GM12878 (cell line): ENCODE results near the gene ZNF81. TPM values are rescaled to one million over a fixed set of nuclear protein-coding genes. Genes with fewer than 3 reads are reported as not detected.
A peak's percentile ranks its signal among the peaks of the same experiment; 100 is the strongest.
"Not testable (repeated sequence)": the region's sequence is repeated elsewhere in the genome, so short reads cannot be mapped to it uniquely, and the experiment has no call there.

ENCODE experiments used
- ATAC-seq: fragments of 200-7000 bp; cut with Tn5 transposase; 3 replicates; pipeline ENCODE4 v1.9.1; 2020; ENCODE audit warnings: mild to moderate bottlenecking, moderate library complexity
- BruUV-seq: library from RNA; stranded (reverse); fragments of 400-500 nt; replicated peaks from 2 replicates; lab custom pipeline; 2021; lab: Mats Ljungman, UMichigan
- CTCF ChIA-PET: fragments of 300-600 bp; sonication (Branson Sonifier 250); formaldehyde crosslinking; extraction: SDS; loops from one replicate; lab custom pipeline; 2021; ENCODE audit warnings: inconsistent platforms; lab: Yijun Ruan, JAX
- POLR2A ChIA-PET: fragments of 350-600 bp; formaldehyde crosslinking; extraction: SDS; loops from one replicate; lab custom pipeline; 2021; ENCODE audit warnings: inconsistent platforms; lab: Charles Lee
- RAD21 ChIA-PET: fragments of 300-600 bp; sonication (Branson Sonifier 250); formaldehyde crosslinking; loops from one replicate; lab custom pipeline; 2023; ENCODE audit warnings: antibody characterized with exemption; ENCODE audit not compliant: unreplicated experiment; lab: Charles Lee
- SMC1A ChIA-PET: fragments of 300-600 bp; sonication (Branson Sonifier 250); formaldehyde crosslinking; loops from one replicate; lab custom pipeline; 2023; ENCODE audit not compliant: unreplicated experiment, uncharacterized antibody; lab: Charles Lee
- DNase-seq: peaks from one replicate; pipeline ENCODE4 v3.0.0-alpha.2; 2011; ENCODE audit warnings: low read depth, low spot score
- FAIRE-seq: peaks from 3 replicates; lab custom pipeline; 2011; peaks lifted over from hg19 to GRCh38; lab: Jason Lieb, UNC
- H2AFZ ChIP-seq: 2 replicates; pipeline ENCODE4 v1.6.0; 2011; ENCODE audit warnings: low read depth, low read length, control low read depth; ENCODE audit not compliant: control insufficient read depth
- H3K27ac ChIP-seq: 2 replicates; pipeline ENCODE4 v1.5.1; 2011; ENCODE audit warnings: control low read depth; ENCODE audit not compliant: control insufficient read depth, insufficient read depth
- H3K27me3 ChIP-seq, 2 experiments: replicated peaks in 1 of 2; 2 replicates each; pipeline versions ENCODE4 v1.6.0 to v1.6.1; 2011; ENCODE audit warnings: low read length in 1 of 2; ENCODE audit not compliant: control insufficient read depth in 2 of 2, insufficient read depth in 2 of 2
- H3K36me3 ChIP-seq, 2 experiments: 2 replicates each; pipeline ENCODE4 v1.5.1; 2011; ENCODE audit warnings: low read length in 1 of 2; ENCODE audit not compliant: control insufficient read depth in 2 of 2, insufficient read depth in 2 of 2
- H3K4me1 ChIP-seq: 2 replicates; pipeline ENCODE4 v1.6.1; 2011; ENCODE audit warnings: mild to moderate bottlenecking, low read length, moderate library complexity, mixed read lengths; ENCODE audit not compliant: control insufficient read depth, insufficient read depth
- H3K4me2 ChIP-seq: 2 replicates; pipeline ENCODE4 v1.6.0; 2011; ENCODE audit warnings: control low read depth; ENCODE audit not compliant: control insufficient read depth, insufficient read depth
- H3K4me3 ChIP-seq: fragments of 200-600 bp; sonication (generic); 2 replicates; pipeline ENCODE4 v1.5.1; 2016
- H3K79me2 ChIP-seq: 2 replicates; pipeline ENCODE4 v1.6.0; 2011; ENCODE audit warnings: low read length; ENCODE audit not compliant: control insufficient read depth, insufficient read depth
- H3K9ac ChIP-seq: 2 replicates; pipeline ENCODE4 v1.8.0; 2011; ENCODE audit warnings: low read length, control low read depth, mixed read lengths; ENCODE audit not compliant: control insufficient read depth, insufficient read depth
- H3K9me3 ChIP-seq: replicated peaks from 3 replicates; pipeline ENCODE4 v1.5.1; 2011; ENCODE audit warnings: mild to moderate bottlenecking, low read length; ENCODE audit not compliant: control insufficient read depth, insufficient read depth
- H4K20me1 ChIP-seq: 2 replicates; pipeline ENCODE4 v1.6.0; 2011; ENCODE audit not compliant: control insufficient read depth, insufficient read depth
- ATF7 ChIP-seq: fragments of 450-650 bp; IDR thresholded peaks from 2 replicates; pipeline ENCODE4 v1.6.1; 2016; ENCODE audit warnings: low read depth, mild to moderate bottlenecking
- BHLHE40 ChIP-seq, 2 experiments: fragments of 450-650 bp in 1 of 2; IDR thresholded peaks; 2 replicates each; pipeline ENCODE4 v1.6.1; 2011 to 2017; ENCODE audit warnings: low read depth in 2 of 2, borderline replicate concordance in 1 of 2, improper control_type of control experiment in 1 of 2, low read length in 1 of 2, mild to moderate bottlenecking in 1 of 2
- IRF4 ChIP-seq: IDR thresholded peaks from 2 replicates; pipeline ENCODE4 v1.6.1; 2011; ENCODE audit warnings: low read depth, low read length
- MEF2B ChIP-seq: fragments of 450-650 bp; IDR thresholded peaks from 2 replicates; pipeline ENCODE4 v1.6.1; 2018; ENCODE audit warnings: mild to moderate bottlenecking, moderate library complexity; ENCODE audit not compliant: partially characterized antibody, poor library complexity, severe bottlenecking
- MTA2 ChIP-seq: fragments of 450-650 bp; IDR thresholded peaks from 2 replicates; pipeline ENCODE4 v1.6.1; 2016; ENCODE audit warnings: low read depth, mild to moderate bottlenecking, moderate library complexity
- POLR2AphosphoS5 ChIP-seq: IDR thresholded peaks from 2 replicates; pipeline ENCODE4 v1.6.1; 2011; ENCODE audit warnings: mild to moderate bottlenecking, low read length, inconsistent platforms
- RAD51 ChIP-seq: fragments of 450-650 bp; IDR thresholded peaks from 2 replicates; pipeline ENCODE4 v1.6.1; 2016; ENCODE audit warnings: moderate library complexity, mild to moderate bottlenecking, inconsistent platforms
- WGBS: methylation state at CpG from one replicate; pipeline ENCODE4 v1.1.6; 2016; ENCODE audit warnings: low lambda C conversion rate; ENCODE audit not compliant: insufficient replicate concordance, insufficient coverage; ENCODE audit errors: missing lambda C conversion rate; 5-methylcytosine and 5-hydroxymethylcytosine counted together
- in situ Hi-C: fragments of 300-500 bp; cut with MboI; formaldehyde crosslinking; loops from 9 replicates; pipeline ENCODE4 v1.14.3; 2018; ENCODE audit warnings: mixed read lengths
- intact Hi-C: fragments of 100-400 bp; cut with micrococcal nuclease; formaldehyde crosslinking; loops from one replicate; pipeline ENCODE4 v1.14.2; 2022; ENCODE audit not compliant: unreplicated experiment
- polyA plus RNA-seq, 11 experiments: library from polyadenylated mRNA; depleted of rRNA in 4 of 11; unstranded in 6 of 11; stranded (reverse) in 5 of 11; fragments of >200 nt; fragmentation: Nextera tagmentation in 4 of 11; fragmentation: Illumina TruSeq in 1 of 11; extraction: Ambion mirVana in 4 of 11; extraction: Trizol in 1 of 11; gene quantifications; 1 replicate in 1 of 11; 2 replicates in 10 of 11; pipeline versions ENCODE4 v1.2.1 to v1.2.3, GENCODE V29; 2011 to 2016; ENCODE audit warnings: inconsistent platforms in 2 of 11, missing spikeins in 2 of 11, low read depth in 1 of 11
- total RNA-seq, 4 experiments: library from RNA; depleted of rRNA in 3 of 4; stranded (reverse); fragments of >200 nt in 3 of 4; fragmentation: Illumina TruSeq in 1 of 4; extraction: Trizol in 1 of 4; gene quantifications; 2 replicates each; pipeline versions ENCODE4 v1.2.1 to v1.2.3, GENCODE V29; 2013 to 2021
- TF ChIP-seq, protein P1 (sequence below): IDR thresholded peaks from 2 replicates; pipeline ENCODE4 v1.6.1; 2011; ENCODE audit warnings: low read depth, low read length, improper control_type of control experiment, borderline replicate concordance

The ZNF81 gene
- total and polyA plus RNA-seq, 10 of the 15 experiments (the other 5 are each of a cell fraction or from before 2014, with no cell fraction given) = 3.4 to 7.2 (median 4.4) TPM

DNA sequence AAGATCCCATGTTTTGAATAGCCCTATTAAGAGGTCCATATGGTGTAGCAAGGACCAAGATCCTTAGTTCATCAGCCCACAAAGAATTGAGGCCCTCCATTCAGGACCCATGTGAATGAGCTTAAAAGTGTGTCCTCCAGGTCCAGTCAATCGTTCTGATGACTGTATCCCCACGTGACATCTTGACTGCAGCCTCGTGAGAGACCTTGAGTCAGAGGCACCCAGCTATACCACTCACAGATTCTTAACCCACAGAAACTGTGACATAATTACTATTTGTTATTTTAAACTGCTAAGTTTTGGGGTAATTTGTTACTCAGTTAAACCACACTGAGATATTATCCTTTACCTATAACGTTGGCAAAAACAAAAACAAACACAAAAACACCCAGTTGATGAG, 104.7 kb downstream of the ZNF81 start:
- no peak overlapping the region for H3K4me3 ChIP-seq
- no peaks in the 10 kb centered on the region for H3K4me1 ChIP-seq
- CTCF ChIA-PET = interaction anchor here (0.6 to 1.1 kb wide), 2 partner anchors 18 to 110 kb away, joined by 3 read pairs; no protein-coding TSS in a partner anchor
- DNase-seq (no peak), FAIRE-seq (no peak), ATAC-seq (peak; percentile 84)
- no peak overlapping the region for H3K4me2 ChIP-seq
- RAD21 ChIA-PET = interaction anchor here (1.1 kb wide), 1 partner anchor 41 kb away, joined by 3 read pairs; no protein-coding TSS in a partner anchor
- no peaks in the 10 kb centered on the region for H3K36me3 ChIP-seq
- intact Hi-C loops (no loop called here), in situ Hi-C loops (no loop called here)
- SMC1A ChIA-PET = interaction anchor here (0.7 to 1.2 kb wide), 6 partner anchors 9 to 436 kb away, joined by 3 to 5 read pairs (median 4); partner anchors contain the start of gene ZNF81
- 10% methylated on average over 4 of the region's 4 CpGs for WGBS
- no peaks in the 10 kb centered on the region for H3K79me2 ChIP-seq
- H3K9ac ChIP-seq = no peak overlapping the region
- H3K9me3 ChIP-seq = no peaks in the 10 kb centered on the region
- no peak overlapping the region for H3K27ac ChIP-seq
- POLR2A ChIA-PET = interaction anchor here (1.1 to 1.3 kb wide), 2 partner anchors 15 to 105 kb away, joined by 3 read pairs; partner anchors contain the start of gene ZNF81
- no peaks in the 10 kb centered on the region for H3K27me3 ChIP-seq
- H2AFZ ChIP-seq = no peak overlapping the region
- TF ChIP-seq MTA2 = peak; percentile 45; the same call in 1 of the 2 replicates
- peak; percentile 67 for TF ChIP-seq ATF7
- no peak for TF ChIP-seq POLR2AphosphoS5
- TF ChIP-seq, protein P1, sequence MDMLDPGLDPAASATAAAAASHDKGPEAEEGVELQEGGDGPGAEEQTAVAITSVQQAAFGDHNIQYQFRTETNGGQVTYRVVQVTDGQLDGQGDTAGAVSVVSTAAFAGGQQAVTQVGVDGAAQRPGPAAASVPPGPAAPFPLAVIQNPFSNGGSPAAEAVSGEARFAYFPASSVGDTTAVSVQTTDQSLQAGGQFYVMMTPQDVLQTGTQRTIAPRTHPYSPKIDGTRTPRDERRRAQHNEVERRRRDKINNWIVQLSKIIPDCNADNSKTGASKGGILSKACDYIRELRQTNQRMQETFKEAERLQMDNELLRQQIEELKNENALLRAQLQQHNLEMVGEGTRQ = peak; percentile 29; the same call in 1 of the 2 replicates
- TF ChIP-seq BHLHE40 (IDR thresholded peaks at IDR 0.05; ENCODE audit: borderline replicate concordance in 1 of 2, low read depth in 2 of 2, low read length in 1 of 2) = peak; percentile 56 to 60; a peak in 2 of 4 replicates
- peak; percentile 78 for TF ChIP-seq RAD51
- no peak for TF ChIP-seq IRF4
- peak; percentile 10 for TF ChIP-seq MEF2B
- TF ChIP-seq, all 136 proteins: peak for 6
- no TSS peak for BruUV-seq
- H4K20me1 ChIP-seq = no peaks in the 10 kb centered on the region

DNA sequence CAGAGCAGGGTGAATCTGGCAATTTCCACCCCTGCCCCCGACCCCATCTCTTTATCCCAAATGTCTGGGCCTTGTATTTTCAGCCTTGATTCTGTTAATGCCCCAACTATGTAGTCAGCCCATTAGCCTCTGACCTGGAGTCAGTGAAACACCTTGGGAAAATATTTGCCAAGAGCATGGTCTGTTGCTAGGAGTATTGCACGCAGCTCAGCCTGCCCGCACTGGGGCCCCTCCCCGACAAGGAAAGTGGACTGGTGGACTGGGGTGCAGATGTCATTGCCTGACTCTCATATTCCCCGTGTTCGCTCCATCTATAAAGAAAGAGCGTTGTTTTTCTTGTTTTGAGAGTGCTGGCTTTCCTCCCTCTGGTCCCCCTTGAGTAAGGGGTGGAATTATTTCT, 118.6 kb downstream of the ZNF81 start:
- 74% methylated on average over 7 of the region's 7 CpGs for WGBS
- H2AFZ ChIP-seq, DNase-seq, intact Hi-C loops, H3K9me3 ChIP-seq, H3K27me3 ChIP-seq, ATAC-seq, H3K36me3 ChIP-seq, H4K20me1 ChIP-seq, H3K27ac ChIP-seq, H3K9ac ChIP-seq, H3K4me1 ChIP-seq, RAD21 ChIA-PET, H3K79me2 ChIP-seq, H3K4me2 ChIP-seq, H3K4me3 ChIP-seq, CTCF ChIA-PET, POLR2A ChIA-PET, BruUV-seq, SMC1A ChIA-PET, in situ Hi-C loops, FAIRE-seq: not testable (repeated sequence)
